T follicular helper cell (primary cell): ENCODE measurements around the gene COBL.

ENCODE experiments used
- DNase-seq: peaks from one replicate; pipeline ENCODE4 v3.0.0-alpha.2; 2020; ENCODE audit warnings: low read depth

COBL gene

GRCh38 chr7:51045319-51046102 lies 271.1 kb downstream of the COBL start:
- DNase-seq = no peak

- DNase-seq = no peak
Observed at GRCh38 chr7:51043461-51043860, 273.1 kb downstream of the COBL start.

GRCh38 chr7:51040787-51041186 lies 275.8 kb downstream of the COBL start:
- no peak for DNase-seq

GRCh38 chr7:51038573-51038972 lies 278.0 kb downstream of the COBL start:
- no peak for DNase-seq

- no peak for DNase-seq
Observed at GRCh38 chr7:51035716-51036115, 280.9 kb downstream of the COBL start.

- no peak for DNase-seq
Observed at GRCh38 chr7:51034521-51035264, 281.9 kb downstream of the COBL start.

GRCh38 chr7:51033727-51034520 lies 282.7 kb downstream of the COBL start:
- no peak for DNase-seq

- DNase-seq = no peak
Observed at GRCh38 chr7:51031791-51032515, 284.7 kb downstream of the COBL start.

GRCh38 chr7:51031216-51031615 lies 285.4 kb downstream of the COBL start:
- DNase-seq = no peak

- no peak for DNase-seq
Observed at GRCh38 chr7:51029701-51030191, 286.9 kb downstream of the COBL start.

GRCh38 chr7:51029131-51029530 lies 287.5 kb downstream of the COBL start:
- DNase-seq = no peak

GRCh38 chr7:51027935-51028830 lies 288.4 kb downstream of the COBL start:
- no peak for DNase-seq

GRCh38 chr7:51027106-51027934 lies 289.3 kb downstream of the COBL start:
- DNase-seq = no peak

GRCh38 chr7:51026341-51026740 lies 290.3 kb downstream of the COBL start:
- DNase-seq = no peak

- DNase-seq = no peak
Observed at GRCh38 chr7:51025668-51026067, 290.9 kb downstream of the COBL start.

GRCh38 chr7:51024867-51025266 lies 291.7 kb downstream of the COBL start:
- DNase-seq = no peak

GRCh38 chr7:51023547-51023946 lies 293.1 kb downstream of the COBL start:
- no peak for DNase-seq

- no peak for DNase-seq
Observed at GRCh38 chr7:51022821-51023220, 293.8 kb downstream of the COBL start.

- DNase-seq = no peak
Observed at GRCh38 chr7:51021906-51022570, 294.6 kb downstream of the COBL start.
